H9 (cell line): ENCODE results near the gene HK2. TPM values are rescaled to one million over a fixed set of nuclear protein-coding genes. Genes with fewer than 3 reads are reported as not detected.
"Not testable (repeated sequence)": the region's sequence is repeated elsewhere in the genome, so short reads cannot be mapped to it uniquely, and the experiment has no call there.

Source experiments
- DNase-seq: peaks from one replicate; pipeline ENCODE4 v3.0.0-alpha.2; 2017
- H2AFZ ChIP-seq: one replicate; pipeline ENCODE4 v1.6.1; 2013; ENCODE audit warnings: mild to moderate bottlenecking, low read length, control low read depth, moderate library complexity
- H2AK5ac ChIP-seq: 2 replicates; pipeline ENCODE4 v1.6.1; 2013; ENCODE audit warnings: low read length, control low read depth, mixed read lengths; ENCODE audit not compliant: insufficient read length
- H2BK120ac ChIP-seq: one replicate; pipeline ENCODE4 v1.6.1; 2013; ENCODE audit warnings: low read depth, mild to moderate bottlenecking, low read length, control low read depth, inconsistent platforms; ENCODE audit not compliant: poor library complexity, severe bottlenecking
- H2BK12ac ChIP-seq: 2 replicates; pipeline ENCODE4 v1.6.1; 2013; ENCODE audit warnings: low read length, control low read depth, mixed read lengths, low read depth; ENCODE audit not compliant: insufficient read length
- H2BK15ac ChIP-seq: 2 replicates; pipeline ENCODE4 v1.6.1; 2013; ENCODE audit warnings: low read depth, low read length, control low read depth
- H2BK20ac ChIP-seq: one replicate; pipeline ENCODE4 v1.6.1; 2013; ENCODE audit warnings: low read depth, mild to moderate bottlenecking, low read length, control low read depth, inconsistent platforms; ENCODE audit not compliant: poor library complexity, severe bottlenecking
- H2BK5ac ChIP-seq: 2 replicates; pipeline ENCODE4 v1.6.1; 2013; ENCODE audit warnings: low read length, control low read depth, mixed read lengths; ENCODE audit not compliant: insufficient read length
- H3K14ac ChIP-seq: 2 replicates; pipeline ENCODE4 v1.6.1; 2013; ENCODE audit warnings: low read length, control low read depth; ENCODE audit not compliant: insufficient read depth
- H3K18ac ChIP-seq: 2 replicates; pipeline ENCODE4 v1.6.1; 2013; ENCODE audit warnings: low read depth, mild to moderate bottlenecking, mixed read lengths, low read length, control low read depth; ENCODE audit not compliant: insufficient read length
- H3K23ac ChIP-seq: 2 replicates; pipeline ENCODE4 v1.6.1; 2013; ENCODE audit warnings: low read length, control low read depth, mixed read lengths, low read depth; ENCODE audit not compliant: insufficient read length
- H3K23me2 ChIP-seq: 2 replicates; pipeline ENCODE4 v1.6.1; 2013; ENCODE audit warnings: low read depth, mild to moderate bottlenecking, mixed read lengths, low read length, control low read depth; ENCODE audit not compliant: insufficient read length, poor library complexity, severe bottlenecking
- H3K27ac ChIP-seq: 2 replicates; pipeline ENCODE4 v1.5.1; 2013; ENCODE audit warnings: low read length, control low read depth, mixed read lengths, low read depth; ENCODE audit not compliant: insufficient read length
- H3K27me3 ChIP-seq: 2 replicates; pipeline ENCODE4 v1.6.1; 2013; ENCODE audit warnings: low read length, control low read depth, inconsistent platforms; ENCODE audit not compliant: insufficient read depth
- H3K4ac ChIP-seq: 2 replicates; pipeline ENCODE4 v1.6.1; 2013; ENCODE audit warnings: low read depth, mild to moderate bottlenecking, control low read depth, inconsistent platforms, low read length, moderate library complexity
- H3K4me1 ChIP-seq: 2 replicates; pipeline ENCODE4 v1.6.1; 2013; ENCODE audit warnings: low read length, control low read depth, inconsistent platforms; ENCODE audit not compliant: insufficient read depth
- H3K4me2 ChIP-seq: 2 replicates; pipeline ENCODE4 v1.6.1; 2013; ENCODE audit warnings: low read length, control low read depth, mixed read lengths; ENCODE audit not compliant: insufficient read length, insufficient read depth
- H3K56ac ChIP-seq: 2 replicates; pipeline ENCODE4 v1.6.1; 2013; ENCODE audit warnings: low read depth, mild to moderate bottlenecking, mixed read lengths, low read length, control low read depth; ENCODE audit not compliant: insufficient read length
- H3K79me1 ChIP-seq: 2 replicates; pipeline ENCODE4 v1.6.1; 2013; ENCODE audit warnings: low read depth, mild to moderate bottlenecking, moderate library complexity, low read length, control low read depth, inconsistent platforms; ENCODE audit not compliant: insufficient read depth, poor library complexity, severe bottlenecking
- H3K79me2 ChIP-seq: 2 replicates; pipeline ENCODE4 v1.6.1; 2013; ENCODE audit warnings: low read length, control low read depth, inconsistent platforms; ENCODE audit not compliant: insufficient read depth
- H3K9ac ChIP-seq: 2 replicates; pipeline ENCODE4 v1.6.1; 2013; ENCODE audit warnings: low read length, control low read depth, mixed read lengths; ENCODE audit not compliant: insufficient read length; ENCODE audit errors: extremely low read depth
- H3K9me3 ChIP-seq: one replicate; pipeline ENCODE4 v1.6.1; 2013; ENCODE audit warnings: low read depth, low read length, inconsistent platforms; ENCODE audit not compliant: control insufficient read depth
- H3T11ph ChIP-seq: one replicate; pipeline ENCODE4 v1.6.1; 2013; ENCODE audit warnings: mild to moderate bottlenecking, low read length, control low read depth, inconsistent platforms
- H4K20me1 ChIP-seq: one replicate; pipeline ENCODE4 v1.6.1; 2013; ENCODE audit not compliant: control insufficient read depth, insufficient read length, insufficient read depth
- H4K5ac ChIP-seq: 2 replicates; pipeline ENCODE4 v1.6.1; 2013; ENCODE audit warnings: low read depth, mild to moderate bottlenecking, mixed read lengths, low read length, control low read depth; ENCODE audit not compliant: insufficient read length
- H4K8ac ChIP-seq: replicated peaks from 2 replicates; pipeline ENCODE4 v1.6.1; 2013; ENCODE audit warnings: low read length, control low read depth, mixed read lengths, low read depth; ENCODE audit not compliant: insufficient read length
- H4K91ac ChIP-seq: 2 replicates; pipeline ENCODE4 v1.6.1; 2013; ENCODE audit warnings: low read depth, mild to moderate bottlenecking, moderate library complexity, mixed read lengths, low read length, control low read depth; ENCODE audit not compliant: insufficient read length
- H3K27ac Mint-ChIP-seq, 3 experiments: 2 replicates in 2 of 3; 3 replicates in 1 of 3; pipeline ENCODE4 v1.8.0; 2020 to 2021; ENCODE audit warnings: mixed read lengths in 3 of 3, mild to moderate bottlenecking in 1 of 3, moderate library complexity in 1 of 3
- H3K27me3 Mint-ChIP-seq: 2 replicates; pipeline ENCODE4 v1.8.0; 2021; ENCODE audit warnings: low read depth, mild to moderate bottlenecking, moderate library complexity, mixed read lengths
- H3K36me3 Mint-ChIP-seq, 3 experiments: 2 replicates in 2 of 3; 3 replicates in 1 of 3; pipeline ENCODE4 v1.8.0; 2020 to 2021; ENCODE audit warnings: low read depth in 3 of 3, mixed read lengths in 3 of 3; ENCODE audit not compliant: insufficient read depth in 1 of 3
- H3K4me1 Mint-ChIP-seq, 2 experiments: 2 replicates each; pipeline ENCODE4 v1.8.0; 2020; ENCODE audit warnings: mixed read lengths in 2 of 2
- H3K4me3 Mint-ChIP-seq, 2 experiments: 2 replicates in 1 of 2; 3 replicates in 1 of 2; pipeline ENCODE4 v1.8.0; 2020 to 2021; ENCODE audit warnings: mild to moderate bottlenecking in 2 of 2, mixed read lengths in 2 of 2, moderate library complexity in 1 of 2
- H3K9me3 Mint-ChIP-seq, 2 experiments: 2 replicates in 1 of 2; 3 replicates in 1 of 2; pipeline ENCODE4 v1.8.0; 2020; ENCODE audit warnings: mild to moderate bottlenecking in 2 of 2, mixed read lengths in 2 of 2, moderate library complexity in 1 of 2
- CTCF ChIP-seq: fragments of 200-600 bp; sonication (generic); conservative IDR thresholded peaks from 3 replicates; pipeline ENCODE4 v1.8.0; 2021; ENCODE audit warnings: antibody characterized with exemption, mild to moderate bottlenecking
- WGBS: extraction: QIAGEN DNeasy Blood & Tissue Kit; methylation state at CpG from one replicate; pipeline ENCODE4 v1.1.7; 2013; ENCODE audit warnings: missing lambda C conversion rate, low lambda C conversion rate, mixed read lengths; ENCODE audit not compliant: insufficient read length; ENCODE audit errors: extremely low coverage; 5-methylcytosine and 5-hydroxymethylcytosine counted together
- total RNA-seq: library from RNA; stranded (reverse); gene quantifications from 2 replicates; pipeline ENCODE4 v1.2.1, GENCODE V29; 2021

HK2 gene
- total RNA-seq, 1 experiment from 2014 or later = 54.3 TPM

- H2BK20ac ChIP-seq = no peak overlapping the region
- H4K20me1 ChIP-seq = no peaks in the 10 kb centered on the region
- Mint-ChIP-seq H3K4me3 (no peak overlapping the region), H3K4me1 (peaks cover 21 to 22% of the 10 kb centered on the region in 2 experiments), H3K27ac (no peak overlapping the region), H3K9me3 (peaks cover 0 to 5% of the 10 kb centered on the region in 2 experiments; a peak in 3 of 5 replicates), H3K27me3 (no peaks in the 10 kb centered on the region), H3K36me3 (peaks cover 30 to 48% (median 36%) of the 10 kb centered on the region in 3 experiments)
- DNase-seq = no peak
- no peak for TF ChIP-seq CTCF
- H2AK5ac ChIP-seq = no peak overlapping the region
- H2BK5ac ChIP-seq = no peak overlapping the region
- no peak overlapping the region for H2BK15ac ChIP-seq
- no peak overlapping the region for H3K9ac ChIP-seq
- no peak overlapping the region for H3K14ac ChIP-seq
- no peak overlapping the region for H2AFZ ChIP-seq
- H3K23me2 ChIP-seq = no peaks in the 10 kb centered on the region
- H3K79me2 ChIP-seq = no peaks in the 10 kb centered on the region
- H3K18ac ChIP-seq = no peak overlapping the region
- no peak overlapping the region for H3K27ac ChIP-seq
- no peak overlapping the region for H3K4ac ChIP-seq
- H3K9me3 ChIP-seq = no peaks in the 10 kb centered on the region
- no peak overlapping the region for H3K4me2 ChIP-seq
- H4K5ac ChIP-seq = no peak overlapping the region
- no peak overlapping the region for H2BK120ac ChIP-seq
- H4K8ac ChIP-seq = no peak overlapping the region
- H3T11ph ChIP-seq = no peak overlapping the region
- no peak overlapping the region for H3K23ac ChIP-seq
- H3K27me3 ChIP-seq = no peaks in the 10 kb centered on the region
- no peak overlapping the region for H3K56ac ChIP-seq
- no peak overlapping the region for H4K91ac ChIP-seq
- no peaks in the 10 kb centered on the region for H3K4me1 ChIP-seq
- no peaks in the 10 kb centered on the region for H3K79me1 ChIP-seq
- H2BK12ac ChIP-seq = no peak overlapping the region
Observed at GRCh38 chr2:74896232-74896631, 62.3 kb downstream of the HK2 start.

- not testable (repeated sequence) for H3K4me1 ChIP-seq, H3K18ac ChIP-seq, H2AK5ac ChIP-seq, H3K79me2 ChIP-seq, H3K27ac ChIP-seq, H2AFZ ChIP-seq, H3K27ac Mint-ChIP-seq, H3K23ac ChIP-seq, H3K27me3 Mint-ChIP-seq, H2BK20ac ChIP-seq, H3K4me2 ChIP-seq, H3K14ac ChIP-seq, H4K91ac ChIP-seq, H4K8ac ChIP-seq, H3K9ac ChIP-seq, H3K9me3 Mint-ChIP-seq, H3K27me3 ChIP-seq, H2BK12ac ChIP-seq, H3K79me1 ChIP-seq, H2BK5ac ChIP-seq, H4K5ac ChIP-seq, H4K20me1 ChIP-seq, H3K4me3 Mint-ChIP-seq, H3K4ac ChIP-seq, H3K56ac ChIP-seq, H3K9me3 ChIP-seq, DNase-seq, H3K23me2 ChIP-seq, H2BK120ac ChIP-seq, H2BK15ac ChIP-seq, H3T11ph ChIP-seq
- Mint-ChIP-seq H3K4me1 (peaks cover 25% of the 10 kb centered on the region in 2 experiments), H3K36me3 (peaks cover under 1 to 11% (median 5%) of the 10 kb centered on the region in 3 experiments; a peak in 6 of 7 replicates)
- WGBS = no CpG with 5 or more reads among the region's 2 CpGs
Observed at GRCh38 chr2:74900225-74900624, 66.3 kb downstream of the HK2 start.
